ENCODE data around the gene WDR90.
A peak's percentile ranks its signal among the peaks of the same experiment; 100 is the strongest.

Gene WDR90

DNA sequence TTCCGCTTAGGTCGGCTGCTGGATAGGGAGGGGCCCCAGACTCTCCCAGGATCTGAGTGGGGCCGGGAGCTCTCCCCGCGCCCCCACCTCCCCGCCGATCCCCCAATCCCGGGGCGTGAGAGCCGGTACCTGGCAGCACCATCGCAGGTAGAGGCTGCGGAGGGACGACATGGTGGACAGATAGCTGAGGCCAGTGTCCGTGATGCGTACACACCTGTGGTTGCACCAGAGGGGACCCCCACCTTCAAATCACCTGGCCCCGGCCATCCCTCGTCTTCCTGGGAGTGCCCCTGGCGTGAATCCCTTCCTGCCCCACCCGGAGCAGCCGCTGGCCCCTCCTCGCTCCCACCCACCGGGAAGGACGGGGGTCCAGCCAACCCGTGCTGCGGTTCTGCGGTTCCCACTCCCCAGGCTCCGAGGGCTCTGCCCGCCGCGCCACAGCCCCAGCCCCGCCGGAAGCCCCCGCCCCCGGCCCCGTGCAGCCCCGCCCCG is 45.7 kb downstream of the WDR90 start:
- no peak for DNase-seq (ENCODE audit: low spot score)
- TF ChIP-seq, protein P1, sequence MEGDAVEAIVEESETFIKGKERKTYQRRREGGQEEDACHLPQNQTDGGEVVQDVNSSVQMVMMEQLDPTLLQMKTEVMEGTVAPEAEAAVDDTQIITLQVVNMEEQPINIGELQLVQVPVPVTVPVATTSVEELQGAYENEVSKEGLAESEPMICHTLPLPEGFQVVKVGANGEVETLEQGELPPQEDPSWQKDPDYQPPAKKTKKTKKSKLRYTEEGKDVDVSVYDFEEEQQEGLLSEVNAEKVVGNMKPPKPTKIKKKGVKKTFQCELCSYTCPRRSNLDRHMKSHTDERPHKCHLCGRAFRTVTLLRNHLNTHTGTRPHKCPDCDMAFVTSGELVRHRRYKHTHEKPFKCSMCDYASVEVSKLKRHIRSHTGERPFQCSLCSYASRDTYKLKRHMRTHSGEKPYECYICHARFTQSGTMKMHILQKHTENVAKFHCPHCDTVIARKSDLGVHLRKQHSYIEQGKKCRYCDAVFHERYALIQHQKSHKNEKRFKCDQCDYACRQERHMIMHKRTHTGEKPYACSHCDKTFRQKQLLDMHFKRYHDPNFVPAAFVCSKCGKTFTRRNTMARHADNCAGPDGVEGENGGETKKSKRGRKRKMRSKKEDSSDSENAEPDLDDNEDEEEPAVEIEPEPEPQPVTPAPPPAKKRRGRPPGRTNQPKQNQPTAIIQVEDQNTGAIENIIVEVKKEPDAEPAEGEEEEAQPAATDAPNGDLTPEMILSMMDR (IDR thresholded peaks at IDR 0.05): no peak
- Histone ChIP-seq H3K4me3 (peak overlapping the region; percentile 52), H3K27ac (no peak overlapping the region)

GRCh38 chr16:695355-696089 is 46.4 kb downstream of the WDR90 start:
- TF ChIP-seq, protein P1 (IDR thresholded peaks at IDR 0.05): no peak
- H3K4me3 ChIP-seq: peak overlapping the region; percentile 52
- no peak for DNase-seq (ENCODE audit: low spot score)
- H3K27ac ChIP-seq: no peak overlapping the region

GRCh38 chr16:698911-699671 is 49.9 kb downstream of the WDR90 start:
- Histone ChIP-seq H3K27ac (no peak overlapping the region), H3K4me3 (no peak overlapping the region)
- TF ChIP-seq, protein P1 (IDR thresholded peaks at IDR 0.05): no peak
- no peak for DNase-seq (ENCODE audit: low spot score)

DNA sequence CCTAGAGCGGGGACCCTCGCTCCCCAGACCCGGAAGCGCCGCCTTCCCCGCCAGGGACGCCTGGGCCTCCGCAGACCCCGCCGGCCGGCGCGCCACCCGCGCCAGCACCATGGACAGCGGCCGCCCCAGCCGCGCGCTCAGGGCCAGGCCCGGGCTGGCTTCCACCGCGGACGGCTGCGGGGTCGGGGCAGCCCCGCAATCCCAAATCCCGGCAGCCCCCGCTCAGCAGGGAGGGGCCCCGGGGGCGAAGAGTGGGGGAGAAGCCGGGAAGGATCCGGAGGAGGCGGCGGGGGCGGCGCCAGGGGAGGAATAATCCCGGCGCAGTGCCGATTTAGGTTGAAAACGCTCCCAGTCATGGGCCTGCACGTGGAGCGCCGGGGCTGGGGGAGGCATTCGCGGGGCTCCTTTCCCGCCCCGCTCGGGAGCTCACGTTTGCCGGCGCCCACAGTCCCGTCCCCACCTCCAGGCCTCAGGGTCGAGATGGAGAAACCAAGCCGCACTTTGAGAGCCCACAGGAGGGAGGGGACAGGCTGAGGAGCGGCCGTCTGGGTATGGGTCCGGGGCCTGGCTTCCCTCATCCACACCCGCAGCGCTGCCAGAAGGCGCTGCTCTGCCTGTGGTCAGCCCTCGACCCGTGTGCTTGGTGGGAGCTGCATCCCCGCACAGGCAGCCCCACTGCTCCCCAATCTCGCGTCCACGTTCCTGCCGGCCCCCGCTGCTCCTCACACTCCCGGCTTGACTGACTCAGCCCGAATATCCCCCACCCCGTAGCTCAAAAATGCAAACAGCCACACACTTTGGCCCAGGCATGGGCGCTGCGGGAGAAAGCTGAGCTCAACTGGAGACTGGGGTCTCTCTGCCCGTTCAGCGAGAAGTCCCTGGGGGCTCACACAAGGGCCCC is 51.8 kb downstream of the WDR90 start:
- H3K4me3 ChIP-seq: peak overlapping the region; percentile 36
- H3K27ac ChIP-seq: no peak overlapping the region
- DNase-seq (ENCODE audit: low spot score): no peak
- TF ChIP-seq, protein P1 (IDR thresholded peaks at IDR 0.05): no peak

DNA sequence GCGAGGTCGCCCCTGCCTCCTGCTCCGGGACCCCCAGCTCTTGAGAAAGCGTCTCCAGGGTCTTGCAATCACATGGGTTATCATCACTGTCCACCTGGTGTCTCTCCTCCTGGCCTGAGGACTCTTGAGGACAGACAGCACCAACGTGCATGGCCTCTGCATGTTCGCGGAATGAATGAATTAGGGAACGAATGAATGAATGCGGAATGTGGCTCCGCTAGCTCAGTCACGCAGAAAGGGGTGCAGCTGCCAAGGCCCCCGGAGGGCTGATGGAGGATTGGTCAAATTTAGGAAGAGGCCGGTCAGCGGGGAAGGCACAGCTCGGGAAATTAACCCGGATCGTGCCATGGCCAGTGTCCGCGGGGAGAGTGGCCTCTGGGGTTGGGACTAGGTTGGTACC is 53.2 kb downstream of the WDR90 start:
- TF ChIP-seq, protein P1 (IDR thresholded peaks at IDR 0.05): no peak
- H3K27ac ChIP-seq: no peak overlapping the region
- DNase-seq (ENCODE audit: low spot score): no peak
- no peak overlapping the region for H3K4me3 ChIP-seq

GRCh38 chr16:703406-703805 is 54.2 kb downstream of the WDR90 start:
- DNase-seq (ENCODE audit: low spot score): no peak
- TF ChIP-seq, protein P1 (IDR thresholded peaks at IDR 0.05): no peak
- H3K4me3 ChIP-seq: no peak overlapping the region
- H3K27ac ChIP-seq: no peak overlapping the region

Data from coronary artery (tissue), 2 donors.